Suppressor macrophage treated with lipopolysaccharide for 4 hours (primary cell): ENCODE measurements around the gene CD79A.

ENCODE experiments used
- DNase-seq: peaks from one replicate; pipeline ENCODE4 v3.0.0-alpha.2; 2020

The CD79A gene

GRCh38 chr19:41920882-41921576 lies 44.0 kb downstream of the CD79A start:
- no peak for DNase-seq

GRCh38 chr19:41921577-41922576 lies 44.8 kb downstream of the CD79A start:
- DNase-seq: no peak

- DNase-seq: no peak
Measured at GRCh38 chr19:41922585-41922984, 45.5 kb downstream of the CD79A start.

GRCh38 chr19:41923045-41923788 lies 46.1 kb downstream of the CD79A start:
- DNase-seq: no peak

- no peak for DNase-seq
Measured at GRCh38 chr19:41924151-41925145, 47.4 kb downstream of the CD79A start.

- no peak for DNase-seq
Measured at GRCh38 chr19:41925208-41926003, 48.3 kb downstream of the CD79A start.

- DNase-seq: no peak
Measured at GRCh38 chr19:41926028-41926762, 49.1 kb downstream of the CD79A start.

- DNase-seq: no peak
Measured at GRCh38 chr19:41926763-41927496, 49.9 kb downstream of the CD79A start.

GRCh38 chr19:41927497-41928192 lies 50.6 kb downstream of the CD79A start:
- no peak for DNase-seq

- no peak for DNase-seq
Measured at GRCh38 chr19:41928221-41928683, 51.2 kb downstream of the CD79A start, which contains the start of gene ERFL. Gene ERFL (minus strand): TSS chr19:41928449. CDS start chr19:41912919, 15,530 bp downstream.

- no peak for DNase-seq
Measured at GRCh38 chr19:41928754-41929535, 51.9 kb downstream of the CD79A start.

- DNase-seq: no peak
Measured at GRCh38 chr19:41929536-41930071, 52.5 kb downstream of the CD79A start.

GRCh38 chr19:41930322-41930722 lies 53.2 kb downstream of the CD79A start:
- DNase-seq: no peak
